Occipital lobe (tissue), 2 donors: Measurements from ENCODE around the gene OR4D9. TPM values are rescaled to one million over a fixed set of nuclear protein-coding genes. Genes with fewer than 3 reads are reported as not detected.

Experiments
- DNase-seq: peaks from one replicate; lab custom pipeline; 2025; lab: John Stamatoyannopoulos, UW
- total RNA-seq: library from RNA; depleted of rRNA; stranded (reverse); fragments of >200 nt; gene quantifications from one replicate; pipeline ENCODE4 v1.2.3, GENCODE V29; 2014

OR4D9 gene
- total RNA-seq, 1 donor from 2014 or later, result not detected

DNA sequence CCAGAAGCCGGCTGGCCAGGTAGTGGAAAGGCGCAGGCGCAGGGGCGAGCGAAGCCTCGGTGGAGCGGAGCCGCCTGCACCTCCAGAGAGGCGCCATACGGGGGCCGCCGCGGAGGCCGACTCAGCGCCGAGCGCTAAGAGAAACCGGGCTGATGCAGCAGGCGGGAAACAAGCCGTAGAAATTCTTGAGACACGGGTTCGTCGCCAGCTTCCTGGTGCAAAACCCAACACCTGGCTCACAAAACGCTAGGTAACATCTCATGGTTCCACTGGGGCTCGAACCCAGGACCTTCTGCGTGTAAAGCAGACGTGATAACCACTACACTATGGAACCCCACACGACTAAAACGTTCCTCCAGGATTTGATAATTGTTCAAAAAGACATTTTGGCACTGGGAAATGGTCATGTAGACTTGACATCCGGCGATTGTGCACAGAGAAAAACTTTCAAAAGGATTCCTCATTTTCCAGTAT, 39.1 kb downstream of the OR4D9 start:
- peak; percentile 66 for DNase-seq

DNA sequence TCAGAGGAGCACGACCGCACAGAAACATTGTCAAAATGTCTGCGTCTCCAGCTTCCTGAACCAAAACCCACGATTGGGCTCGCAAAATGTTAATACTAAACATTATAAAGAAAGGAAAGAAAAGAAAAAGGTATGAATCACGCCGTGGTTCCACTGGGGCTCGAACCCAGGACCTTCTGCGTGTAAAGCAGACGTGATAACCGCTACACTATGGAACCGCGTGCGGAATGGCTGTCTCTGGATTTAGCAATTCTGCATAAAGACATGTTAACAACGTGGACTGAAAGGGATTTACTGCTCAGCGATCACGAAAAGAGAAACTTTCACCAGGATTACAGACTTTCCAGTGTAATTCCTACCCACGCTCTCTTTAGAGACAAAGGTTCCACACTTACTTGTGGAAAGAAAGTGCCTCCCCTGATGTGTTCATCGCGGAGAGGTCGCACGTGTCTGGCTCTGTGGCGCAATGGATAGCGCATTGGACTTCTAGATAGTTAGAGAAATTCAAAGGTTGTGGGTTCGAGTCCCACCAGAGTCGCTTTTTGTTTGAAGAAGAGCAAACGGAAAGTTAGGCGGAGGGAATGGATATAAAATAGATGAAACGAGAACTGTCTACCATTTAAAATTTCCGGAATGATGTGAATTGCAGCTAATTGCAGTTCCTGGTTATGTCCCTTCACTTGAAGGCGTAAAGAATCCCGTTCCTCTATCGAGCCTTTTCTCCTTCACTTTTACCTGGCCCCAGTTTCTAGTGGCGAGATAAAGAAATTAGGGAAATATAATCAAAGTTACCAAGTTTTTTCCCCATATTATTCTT, 39.7 kb downstream of the OR4D9 start:
- peak; percentile 64 for DNase-seq

DNA sequence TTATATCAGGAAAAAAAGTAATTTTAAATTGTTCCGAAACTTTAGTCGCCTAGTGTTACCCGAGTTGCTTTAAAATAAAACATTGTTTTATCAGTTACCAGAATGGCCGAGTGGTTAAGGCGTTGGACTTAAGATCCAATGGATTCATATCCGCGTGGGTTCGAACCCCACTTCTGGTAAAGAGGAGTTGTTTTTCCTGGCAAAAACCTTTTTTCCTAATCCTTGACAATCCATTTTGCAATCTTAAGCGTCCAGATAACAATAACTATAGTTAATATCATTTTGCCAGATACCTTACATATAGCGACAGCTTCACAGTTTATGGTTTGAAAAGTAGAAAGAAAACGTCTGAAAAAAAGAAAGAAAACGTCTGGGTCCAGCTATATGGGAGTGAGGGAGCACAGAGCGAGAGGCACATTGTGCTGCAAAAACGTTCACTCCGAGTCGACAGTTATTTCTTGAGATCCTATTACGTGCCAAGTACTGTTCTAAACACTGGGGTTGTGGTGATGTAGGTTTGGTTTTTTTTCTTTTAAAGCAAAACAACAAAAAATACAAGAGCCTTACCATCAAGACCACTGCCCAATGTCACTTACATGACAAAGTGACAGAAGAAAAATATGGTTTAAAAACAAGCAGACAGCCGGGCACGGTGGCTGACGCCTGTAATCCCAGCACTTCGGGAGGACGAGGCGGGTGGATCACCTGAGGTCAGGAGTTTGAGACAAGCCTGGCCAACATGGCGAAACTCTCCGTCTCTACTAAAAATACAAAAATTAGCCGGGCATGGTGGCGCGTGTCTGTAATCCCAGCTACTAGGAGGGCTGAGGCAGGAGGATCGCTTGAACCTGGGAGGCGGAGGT, 40.6 kb downstream of the OR4D9 start:
- no peak for DNase-seq

DNA sequence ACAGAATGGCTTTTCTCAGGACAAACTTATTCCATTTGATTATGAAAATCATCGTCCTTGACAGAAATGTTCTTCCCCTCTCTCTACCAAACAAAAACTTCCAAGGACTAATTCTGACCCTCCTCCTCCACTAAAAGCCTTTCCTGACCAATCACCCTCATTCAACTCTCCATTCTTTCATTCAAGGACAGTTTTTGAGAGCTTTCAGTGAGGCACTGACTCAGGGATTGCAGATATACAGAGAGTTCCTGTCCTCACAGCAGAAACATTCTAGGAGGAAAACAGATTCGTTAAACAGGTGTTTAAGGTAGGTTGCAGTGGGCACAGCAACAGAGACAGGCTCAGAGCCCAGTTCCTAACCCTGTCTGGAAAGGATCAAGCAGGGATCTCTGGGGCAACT, 41.5 kb downstream of the OR4D9 start:
- no peak for DNase-seq

DNA sequence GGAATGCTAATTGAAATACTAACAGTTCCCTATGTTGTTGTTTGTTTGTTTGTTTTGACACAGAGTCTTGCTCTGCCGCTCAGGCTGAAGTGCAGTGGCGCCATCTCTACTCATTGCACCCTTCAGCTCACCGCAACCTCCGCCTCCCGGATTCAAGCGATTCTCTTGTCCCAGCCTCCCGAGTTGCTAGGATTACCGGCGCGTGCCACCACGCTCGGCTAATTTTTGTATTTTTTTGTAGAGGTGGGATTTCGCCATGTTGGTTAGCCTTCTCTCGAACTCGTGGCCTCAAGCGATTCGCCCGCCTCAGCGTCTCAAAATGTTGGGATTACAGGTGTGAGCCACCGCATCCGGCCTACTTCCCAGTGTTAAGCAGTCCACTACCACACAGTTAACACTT, 42.0 kb downstream of the OR4D9 start:
- DNase-seq, result no peak

DNA sequence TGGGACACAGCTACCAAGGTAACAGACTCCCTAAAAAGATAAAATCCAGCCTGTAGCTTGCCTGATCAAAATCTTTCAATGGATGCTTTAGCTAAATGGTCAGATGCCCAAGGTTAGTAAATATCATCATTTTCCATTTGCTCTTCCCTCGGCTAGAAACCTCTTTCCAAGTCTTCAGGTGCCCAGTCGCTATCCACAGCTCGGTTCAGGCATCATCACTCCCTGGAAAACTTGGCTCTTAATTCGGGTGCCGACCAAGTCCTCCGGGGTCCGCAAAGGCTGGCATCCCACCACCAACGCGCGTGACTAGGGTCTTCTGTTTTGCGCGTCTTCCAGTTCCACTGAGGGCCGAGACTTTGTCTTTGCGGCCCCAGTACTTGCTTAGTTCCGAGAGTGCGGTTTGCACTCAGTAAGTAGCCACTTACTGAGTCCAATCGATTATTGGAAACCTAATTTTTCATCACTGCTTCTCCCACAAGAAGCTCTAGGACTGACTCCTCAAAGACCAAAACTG, 44.3 kb downstream of the OR4D9 start:
- DNase-seq, result no peak

DNA sequence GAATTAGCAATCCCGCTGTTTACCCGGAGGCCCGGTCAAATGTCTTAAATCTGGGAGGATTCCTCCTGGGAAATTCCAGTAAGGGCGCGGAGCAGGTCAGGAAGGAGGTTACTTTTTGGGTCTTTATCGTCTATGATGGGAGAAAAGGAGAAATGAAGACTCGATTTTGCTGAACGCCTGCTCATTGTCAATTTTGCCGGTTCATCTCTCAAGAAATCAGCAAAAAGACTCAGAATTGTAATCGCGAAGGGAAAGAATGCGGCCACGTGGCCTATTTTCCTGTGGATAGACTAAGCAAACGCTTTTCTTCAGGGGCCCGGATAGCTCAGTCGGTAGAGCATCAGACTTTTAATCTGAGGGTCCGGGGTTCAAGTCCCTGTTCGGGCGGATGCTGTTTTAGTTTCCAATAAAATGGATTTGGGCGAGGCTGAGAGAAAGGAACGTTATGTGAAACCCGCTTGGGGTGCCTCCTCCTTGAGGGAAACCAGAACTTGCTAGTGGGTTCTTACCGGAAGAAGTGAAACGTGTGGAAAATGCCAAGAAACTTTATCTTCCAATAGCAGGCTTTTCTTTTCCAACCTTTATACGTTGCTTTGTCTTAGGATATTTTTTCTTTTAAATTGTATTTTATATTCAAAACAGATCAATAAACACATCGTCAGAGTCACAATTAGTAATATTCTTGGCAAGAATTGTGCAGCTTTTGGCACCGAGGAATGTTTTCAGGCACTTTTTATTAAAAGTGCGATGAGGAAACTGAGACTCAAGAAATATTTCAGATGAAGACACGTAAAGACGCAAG, 45.0 kb downstream of the OR4D9 start:
- DNase-seq, result peak; percentile 40

DNA sequence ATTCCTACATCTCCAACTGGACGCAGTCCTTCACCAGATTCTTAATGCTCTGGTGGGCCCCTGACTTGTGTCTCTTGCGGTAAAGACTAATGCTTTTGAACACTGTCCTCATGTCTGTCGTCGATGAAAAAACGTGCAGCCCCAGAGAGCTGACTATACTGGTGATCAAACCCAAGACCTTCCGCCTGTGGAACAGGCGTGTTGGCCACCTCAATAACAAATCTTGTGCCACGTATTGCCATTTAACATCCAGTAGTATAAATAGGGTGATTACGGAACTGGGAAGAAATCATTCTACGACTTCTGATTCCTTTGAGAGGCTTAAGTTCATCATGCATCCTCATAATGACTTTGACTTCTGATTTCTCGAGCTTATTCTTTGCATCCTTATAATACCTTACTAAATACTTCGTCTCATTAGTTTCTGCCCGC, 45.6 kb downstream of the OR4D9 start:
- no peak for DNase-seq

DNA sequence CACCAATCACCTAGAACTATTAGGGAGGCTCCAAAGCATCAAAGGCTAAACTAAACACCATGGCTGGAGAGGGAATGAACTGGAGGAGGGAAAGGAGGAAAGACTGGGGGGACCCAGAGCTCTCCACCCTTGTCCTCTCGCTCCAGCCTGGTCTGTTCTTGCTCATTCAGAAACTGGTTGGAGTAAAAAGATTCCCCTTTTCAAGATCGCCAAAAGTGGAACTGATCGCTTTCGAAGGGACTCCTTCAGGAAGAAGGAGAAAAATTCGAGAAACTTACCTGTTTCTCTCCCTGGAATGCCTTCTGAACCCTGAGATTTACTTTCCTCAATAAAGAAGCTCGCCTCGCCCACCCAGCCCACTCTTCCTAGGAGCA, 46.9 kb downstream of the OR4D9 start:
- DNase-seq, result no peak

DNA sequence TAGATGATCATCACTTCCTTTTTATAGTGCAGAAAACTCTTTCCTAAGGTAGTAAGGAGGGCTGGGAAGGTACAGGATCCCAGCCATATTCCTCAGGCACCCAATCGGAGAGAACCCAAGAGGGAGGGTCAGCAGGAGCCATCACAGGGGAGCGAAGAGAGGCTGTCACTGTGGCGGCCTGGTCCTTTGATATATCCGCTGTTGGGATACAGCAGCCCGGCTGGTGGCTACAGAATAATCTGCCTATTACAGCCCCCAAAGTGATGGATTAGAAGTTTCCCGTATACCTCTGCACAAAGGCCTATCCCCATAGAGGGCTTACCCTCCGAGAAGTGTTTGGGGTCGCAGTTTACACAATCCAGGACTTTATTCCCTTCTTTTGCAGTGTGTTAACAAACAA, 48.5 kb downstream of the OR4D9 start:
- no peak for DNase-seq

DNA sequence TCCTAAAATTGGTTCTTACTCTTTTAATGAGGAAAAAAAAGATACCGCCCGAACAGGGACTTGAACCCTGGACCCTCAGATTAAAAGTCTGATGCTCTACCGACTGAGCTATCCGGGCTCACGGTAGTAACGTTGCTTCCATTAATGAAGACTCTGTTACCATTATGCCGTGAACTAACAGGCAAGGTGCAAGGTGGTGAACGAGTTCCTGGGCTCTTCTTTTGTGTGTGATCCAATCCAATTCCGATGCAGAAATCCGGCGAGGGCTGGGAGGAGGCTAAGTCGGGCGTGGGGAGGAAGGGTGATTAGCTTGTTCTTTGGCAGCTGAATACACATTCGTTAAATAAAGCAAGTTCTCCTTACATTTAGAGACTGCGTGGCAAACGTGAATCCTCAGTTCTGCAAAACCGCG, 49.0 kb downstream of the OR4D9 start:
- peak; percentile 75 for DNase-seq

DNA sequence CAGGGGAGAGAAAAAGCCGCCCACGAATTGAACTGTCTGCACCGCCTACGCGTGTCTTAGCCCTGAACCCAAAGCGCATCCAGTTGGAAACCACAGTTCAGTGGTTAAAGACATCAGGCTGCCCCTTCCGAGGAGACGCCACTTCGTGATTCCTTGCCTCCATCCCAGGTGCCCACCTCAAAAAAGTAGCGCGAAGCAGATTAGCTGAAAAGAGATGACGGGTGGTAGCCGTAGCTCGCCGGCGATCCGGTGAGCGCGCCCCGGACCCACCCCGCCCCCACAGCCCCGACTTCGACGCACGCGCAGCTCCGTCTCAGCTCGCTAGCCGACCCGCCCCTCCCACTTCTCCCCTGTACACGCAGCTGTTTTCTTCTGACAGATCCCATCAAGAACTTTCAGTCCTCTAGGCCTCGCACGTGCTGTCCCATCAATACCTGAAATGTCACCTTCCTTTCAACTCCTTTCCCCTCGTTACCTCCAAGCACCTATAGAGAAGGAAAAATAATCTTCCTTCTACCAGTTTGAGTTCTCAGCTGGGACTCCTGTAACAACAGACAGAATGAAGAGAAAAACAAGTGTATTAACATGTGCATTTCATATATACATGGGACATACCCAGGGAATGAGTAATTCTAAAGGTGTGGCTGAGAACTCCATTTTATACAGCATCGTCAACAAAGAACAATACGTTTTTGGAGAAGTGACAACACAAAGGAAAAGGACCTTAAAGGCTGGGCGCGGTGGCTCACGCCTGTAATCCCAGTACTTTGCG, 49.5 kb downstream of the OR4D9 start:
- DNase-seq, result peak; percentile 75

DNA sequence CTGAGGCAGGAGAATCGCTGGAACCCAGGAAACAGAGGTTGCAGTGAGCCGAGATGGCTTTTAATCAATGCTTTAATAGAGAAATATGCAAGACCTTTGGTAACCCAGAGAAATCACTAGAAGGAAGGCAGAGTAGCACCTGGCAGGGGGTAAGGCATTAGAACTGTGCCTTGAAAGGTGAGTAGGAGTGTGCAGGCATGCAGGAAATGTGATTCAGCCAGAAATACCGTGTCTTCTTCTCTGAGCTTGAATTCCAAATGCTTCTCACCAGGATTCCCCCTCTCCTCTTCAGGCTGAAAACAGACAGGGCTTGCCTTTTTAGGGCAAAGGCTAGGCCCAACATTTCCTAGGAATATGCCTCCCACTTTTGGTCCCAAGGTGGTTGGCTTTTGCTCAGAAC, 51.0 kb downstream of the OR4D9 start:
- no peak for DNase-seq

Other genes with a start within 250 kb of the OR4D9 start
- gene OR5AN1, start 152.6 kb upstream of the OR4D9 start, total RNA-seq, result not detected
- not detected for gene OR5A2, start 85.1 kb upstream of the OR4D9 start, total RNA-seq
- gene OR5A1, start 75.1 kb upstream of the OR4D9 start, total RNA-seq, result not detected
- not detected for gene OR4D6, start 54.6 kb upstream of the OR4D9 start, total RNA-seq
- gene OR4D10, start 38.2 kb upstream of the OR4D9 start, total RNA-seq, result not detected
- gene OR4D11, start 8.0 kb upstream of the OR4D9 start, total RNA-seq, result not detected
- 30.6 TPM for gene OSBP, start 104.2 kb downstream of the OR4D9 start, total RNA-seq
- gene PATL1, start 157.5 kb downstream of the OR4D9 start, total RNA-seq, result 3.7 TPM
- gene OR10V1, start 202.3 kb downstream of the OR4D9 start, total RNA-seq, result not detected
- gene STX3, start 243.8 kb downstream of the OR4D9 start, total RNA-seq, result 26.4 TPM